OCI-LY1 (cell line): Measurements from ENCODE around the gene PRKCE.
A peak's percentile ranks its signal among the peaks of the same experiment; 100 is the strongest.

Experiments used
- H2AFZ ChIP-seq: fragments of 200-600 bp; sonication (generic), shearing (Covaris generic); 2 replicates; pipeline ENCODE4 v1.6.0; 2014; ENCODE audit warnings: antibody characterized with exemption, mild to moderate bottlenecking, low read length
- H3F3A ChIP-seq: fragments of 200-600 bp; sonication (generic), shearing (Covaris generic); 2 replicates; pipeline ENCODE4 v1.6.0; 2014; ENCODE audit warnings: mild to moderate bottlenecking, antibody characterized with exemption, low read length, moderate library complexity; ENCODE audit not compliant: insufficient read depth
- H3K27ac ChIP-seq: fragments of 200-600 bp; sonication (generic); 2 replicates; pipeline ENCODE4 v1.5.1; 2014; ENCODE audit warnings: low read length, mixed run types, mild to moderate bottlenecking, low read depth; ENCODE audit not compliant: poor library complexity, severe bottlenecking
- H3K27me3 ChIP-seq: fragments of 200-600 bp; sonication (generic); 2 replicates; pipeline ENCODE4 v1.6.0; 2014; ENCODE audit warnings: antibody characterized with exemption, mild to moderate bottlenecking, low read length, moderate library complexity; ENCODE audit not compliant: insufficient read depth
- H3K36me3 ChIP-seq: fragments of 200-600 bp; sonication (generic); 2 replicates; pipeline ENCODE4 v1.6.1; 2014; ENCODE audit warnings: mild to moderate bottlenecking, antibody characterized with exemption, low read length, moderate library complexity, mixed read lengths; ENCODE audit not compliant: insufficient read depth
- H3K4me1 ChIP-seq: fragments of 200-600 bp; sonication (generic); 2 replicates; pipeline ENCODE4 v1.5.1; 2014; ENCODE audit warnings: mild to moderate bottlenecking, low read length, moderate library complexity; ENCODE audit not compliant: insufficient read depth, severe bottlenecking
- H3K4me2 ChIP-seq: fragments of 200-600 bp; sonication (generic), shearing (Covaris generic); 2 replicates; pipeline ENCODE4 v1.6.1; 2014; ENCODE audit warnings: low read length
- H3K4me3 ChIP-seq: fragments of 200-600 bp; sonication (generic); 2 replicates; pipeline ENCODE4 v1.5.1; 2014; ENCODE audit warnings: low read length, low read depth, mild to moderate bottlenecking, mixed read lengths; ENCODE audit not compliant: poor library complexity, severe bottlenecking
- H3K79me2 ChIP-seq: fragments of 200-600 bp; shearing (Covaris generic); 2 replicates; pipeline ENCODE4 v1.6.1; 2016; ENCODE audit warnings: mixed run types, low read length, mixed read lengths; ENCODE audit not compliant: insufficient read depth
- H3K9ac ChIP-seq: fragments of 200-600 bp; sonication (generic), shearing (Covaris generic); 2 replicates; pipeline ENCODE4 v1.6.1; 2014; ENCODE audit warnings: mild to moderate bottlenecking, low read length, mixed read lengths
- H3K9me2 ChIP-seq: fragments of 200-600 bp; sonication (generic), shearing (Covaris generic); 2 replicates; pipeline ENCODE4 v1.6.1; 2014; ENCODE audit warnings: low read depth, mild to moderate bottlenecking, low read length, mixed read lengths
- H3K9me3 ChIP-seq: fragments of 200-600 bp; shearing (Covaris generic); 2 replicates; pipeline ENCODE4 v1.6.1; 2014; ENCODE audit warnings: low read length, mixed read lengths
- H4K20me1 ChIP-seq: fragments of 200-600 bp; sonication (generic), shearing (Covaris generic); 2 replicates; pipeline ENCODE4 v1.6.0; 2016; ENCODE audit warnings: mild to moderate bottlenecking, low read length; ENCODE audit not compliant: insufficient read depth
- EZH2 ChIP-seq: fragments of 200-600 bp; sonication (generic), shearing (Covaris generic); IDR thresholded peaks from 2 replicates; pipeline ENCODE4 v1.8.0; 2017; ENCODE audit warnings: borderline replicate concordance, mixed run types, mild to moderate bottlenecking, antibody characterized with exemption, low read length, moderate library complexity, mixed read lengths
- TF ChIP-seq, protein P1 (sequence below): fragments of 200-600 bp; sonication (generic), shearing (Covaris generic); IDR thresholded peaks from 2 replicates; pipeline ENCODE4 v1.5.1; 2017; ENCODE audit warnings: mild to moderate bottlenecking, antibody characterized with exemption, low read length, moderate library complexity, mixed read lengths

PRKCE gene

DNA sequence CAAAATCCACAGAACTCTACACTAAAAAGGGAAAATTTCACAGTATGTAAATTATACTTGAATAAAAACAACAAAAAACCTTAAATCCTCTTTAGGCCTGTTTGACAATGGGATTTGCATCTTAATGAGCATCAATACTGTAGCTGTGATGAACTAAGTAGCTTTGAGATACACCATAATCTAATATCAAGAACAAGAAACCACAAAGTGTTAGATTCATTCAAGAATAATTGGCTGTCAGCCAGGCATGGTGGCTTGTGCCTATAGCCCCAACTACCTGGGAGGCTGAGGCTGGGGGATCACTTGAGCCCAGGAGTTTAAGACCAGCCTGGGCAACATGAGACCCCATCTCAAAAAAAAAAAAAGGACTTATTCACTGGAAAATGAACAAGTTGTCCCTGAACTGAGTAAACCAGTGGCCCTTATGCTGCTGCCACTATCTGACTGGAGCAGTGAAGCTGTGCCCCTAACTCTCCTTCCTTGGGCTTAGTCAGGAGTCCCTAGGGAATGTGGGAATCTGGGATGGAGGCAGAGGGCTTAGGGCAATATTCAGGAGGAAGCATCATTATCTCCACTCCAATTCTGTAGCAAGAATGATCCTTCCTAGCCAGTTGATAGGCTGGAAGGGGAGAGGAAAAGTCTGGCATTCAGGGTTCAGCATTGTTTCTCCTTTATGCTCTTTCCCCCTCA lies 88.5 kb downstream of the PRKCE start:
- H3K4me2 ChIP-seq = peak overlapping the region; percentile 31; the same call in 1 of the 2 replicates
- peak overlapping the region; percentile 30 for H3K9ac ChIP-seq
- no peaks in the 10 kb centered on the region for H3K27me3 ChIP-seq
- no peak overlapping the region for H3K4me3 ChIP-seq
- H3F3A ChIP-seq = 0 out of 2 replicates have a peak, but pooled peaks cover 3% of the 10 kb centered on the region
- peaks cover 86% of the 10 kb centered on the region for H3K4me1 ChIP-seq
- peak overlapping the region; percentile 86 for H3K27ac ChIP-seq
- no peaks in the 10 kb centered on the region for H4K20me1 ChIP-seq
- TF ChIP-seq, protein P1, sequence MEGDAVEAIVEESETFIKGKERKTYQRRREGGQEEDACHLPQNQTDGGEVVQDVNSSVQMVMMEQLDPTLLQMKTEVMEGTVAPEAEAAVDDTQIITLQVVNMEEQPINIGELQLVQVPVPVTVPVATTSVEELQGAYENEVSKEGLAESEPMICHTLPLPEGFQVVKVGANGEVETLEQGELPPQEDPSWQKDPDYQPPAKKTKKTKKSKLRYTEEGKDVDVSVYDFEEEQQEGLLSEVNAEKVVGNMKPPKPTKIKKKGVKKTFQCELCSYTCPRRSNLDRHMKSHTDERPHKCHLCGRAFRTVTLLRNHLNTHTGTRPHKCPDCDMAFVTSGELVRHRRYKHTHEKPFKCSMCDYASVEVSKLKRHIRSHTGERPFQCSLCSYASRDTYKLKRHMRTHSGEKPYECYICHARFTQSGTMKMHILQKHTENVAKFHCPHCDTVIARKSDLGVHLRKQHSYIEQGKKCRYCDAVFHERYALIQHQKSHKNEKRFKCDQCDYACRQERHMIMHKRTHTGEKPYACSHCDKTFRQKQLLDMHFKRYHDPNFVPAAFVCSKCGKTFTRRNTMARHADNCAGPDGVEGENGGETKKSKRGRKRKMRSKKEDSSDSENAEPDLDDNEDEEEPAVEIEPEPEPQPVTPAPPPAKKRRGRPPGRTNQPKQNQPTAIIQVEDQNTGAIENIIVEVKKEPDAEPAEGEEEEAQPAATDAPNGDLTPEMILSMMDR = no peak
- TF ChIP-seq EZH2 = no peak
- no peaks in the 10 kb centered on the region for H3K9me2 ChIP-seq
- H3K9me3 ChIP-seq = no peaks in the 10 kb centered on the region
- H2AFZ ChIP-seq = no peak overlapping the region
- peaks cover 16% of the 10 kb centered on the region; the same call in 1 of the 2 replicates for H3K79me2 ChIP-seq
- no peaks in the 10 kb centered on the region; the same call in 1 of the 2 replicates for H3K36me3 ChIP-seq

DNA sequence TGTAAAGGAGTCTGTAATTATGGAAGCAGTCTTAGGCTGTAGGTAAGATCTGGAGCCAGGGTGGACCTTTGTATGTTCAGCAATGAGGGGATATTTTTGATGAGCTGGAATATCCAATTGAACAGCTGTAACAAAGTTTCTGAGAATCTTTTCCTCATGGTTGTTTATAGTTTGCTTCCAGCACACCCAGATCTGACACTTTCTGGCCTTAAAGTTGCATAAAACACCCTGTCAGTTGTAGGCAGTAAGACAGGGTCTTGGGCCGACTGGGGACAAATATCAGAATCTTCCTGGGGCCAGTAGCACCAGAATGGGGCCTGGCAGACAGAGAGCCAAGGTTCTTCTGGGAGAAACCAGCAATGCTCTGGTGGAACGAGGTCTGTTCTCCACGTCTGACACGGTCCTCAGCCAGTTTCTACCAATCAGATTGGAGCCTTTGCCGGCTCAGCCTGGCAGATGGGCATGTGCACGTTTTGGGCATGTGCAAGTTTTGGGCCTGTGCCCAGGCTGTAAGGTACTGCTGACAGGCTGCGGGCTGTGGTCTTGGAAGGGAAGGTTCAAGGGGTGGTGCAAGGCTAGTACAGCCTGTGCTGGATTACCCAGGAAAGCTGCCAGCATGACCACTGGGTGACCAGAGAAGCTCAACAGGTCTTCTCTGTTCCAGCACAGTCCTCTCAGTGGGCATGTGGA lies 89.8 kb downstream of the PRKCE start:
- peaks cover 16% of the 10 kb centered on the region; the same call in 1 of the 2 replicates for H3K79me2 ChIP-seq
- no peak overlapping the region for H2AFZ ChIP-seq
- no peak overlapping the region for H3K4me3 ChIP-seq
- no peaks in the 10 kb centered on the region for H3K9me2 ChIP-seq
- no peaks in the 10 kb centered on the region for H4K20me1 ChIP-seq
- TF ChIP-seq, protein P1 = no peak
- TF ChIP-seq EZH2 = no peak
- peaks cover 85% of the 10 kb centered on the region for H3K4me1 ChIP-seq
- H3K27me3 ChIP-seq = no peaks in the 10 kb centered on the region
- no peaks in the 10 kb centered on the region for H3F3A ChIP-seq
- peak overlapping the region; percentile 24 for H3K9ac ChIP-seq
- H3K4me2 ChIP-seq = peak overlapping the region; percentile 31; the same call in 1 of the 2 replicates
- H3K36me3 ChIP-seq = no peaks in the 10 kb centered on the region; the same call in 1 of the 2 replicates
- H3K27ac ChIP-seq = peak overlapping the region; percentile 86
- H3K9me3 ChIP-seq = no peaks in the 10 kb centered on the region

DNA sequence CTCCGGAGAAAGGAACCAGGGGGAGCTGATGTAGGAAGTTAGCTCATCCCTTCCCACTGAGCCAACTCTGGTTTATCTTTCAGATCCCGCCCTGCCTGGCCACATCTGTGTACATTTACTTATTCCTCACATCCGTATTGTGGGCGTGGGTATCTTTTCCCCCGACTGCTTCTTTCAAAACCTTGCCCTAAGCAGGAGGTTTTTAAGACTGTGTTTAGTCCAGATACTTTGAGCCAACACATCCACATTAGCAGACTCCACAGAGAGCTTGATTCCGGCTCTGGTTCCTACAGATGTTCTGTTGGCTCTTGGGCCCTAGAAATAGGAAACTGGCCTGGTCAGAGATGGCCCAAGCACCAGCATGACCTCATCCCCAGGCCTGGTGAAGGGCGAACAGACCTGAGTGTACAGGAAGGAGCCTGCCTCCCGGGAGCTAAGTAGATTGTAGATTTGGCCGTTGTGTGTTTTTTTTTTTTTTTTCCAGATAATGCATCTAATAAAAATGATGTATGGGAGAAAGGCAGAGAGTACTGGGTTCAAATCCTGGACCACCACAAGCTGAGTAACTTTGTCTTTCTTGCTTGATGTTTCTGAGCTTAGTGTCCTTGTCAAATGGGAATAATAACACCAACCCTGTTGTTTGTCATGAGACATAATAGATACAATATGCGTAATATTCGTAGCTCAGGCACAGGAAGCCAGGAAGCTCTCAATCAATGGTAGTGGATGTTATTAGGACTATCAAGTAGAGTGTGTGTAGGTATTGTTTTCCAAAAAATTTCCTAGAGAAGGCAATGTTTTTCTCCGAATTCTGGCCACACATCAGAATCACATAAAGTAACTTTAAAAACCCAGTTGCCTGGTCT lies 92.3 kb downstream of the PRKCE start:
- H3K4me2 ChIP-seq = no peak overlapping the region; the same call in 1 of the 2 replicates
- TF ChIP-seq EZH2 = no peak
- TF ChIP-seq, protein P1 = no peak
- peaks cover 67% of the 10 kb centered on the region for H3K4me1 ChIP-seq

More for the DNA sequence above, 92.3 kb downstream of the PRKCE start:
- H3K36me3 ChIP-seq = peaks cover 11% of the 10 kb centered on the region; the same call in 1 of the 2 replicates
- H3K4me3 ChIP-seq = no peak overlapping the region
- no peak overlapping the region for H2AFZ ChIP-seq
- peak overlapping the region; percentile 14; the same call in 1 of the 2 replicates for H3K9ac ChIP-seq
- H4K20me1 ChIP-seq = no peaks in the 10 kb centered on the region
- peak overlapping the region; percentile 86 for H3K27ac ChIP-seq
- H3K79me2 ChIP-seq = peaks cover 10% of the 10 kb centered on the region; the same call in 1 of the 2 replicates
- peaks cover 4% of the 10 kb centered on the region for H3K9me3 ChIP-seq
- no peaks in the 10 kb centered on the region for H3K9me2 ChIP-seq
- no peaks in the 10 kb centered on the region for H3K27me3 ChIP-seq
- no peaks in the 10 kb centered on the region for H3F3A ChIP-seq
